ENCODE measurements around the gene SP140L.

- TF ChIP-seq, protein P1, sequence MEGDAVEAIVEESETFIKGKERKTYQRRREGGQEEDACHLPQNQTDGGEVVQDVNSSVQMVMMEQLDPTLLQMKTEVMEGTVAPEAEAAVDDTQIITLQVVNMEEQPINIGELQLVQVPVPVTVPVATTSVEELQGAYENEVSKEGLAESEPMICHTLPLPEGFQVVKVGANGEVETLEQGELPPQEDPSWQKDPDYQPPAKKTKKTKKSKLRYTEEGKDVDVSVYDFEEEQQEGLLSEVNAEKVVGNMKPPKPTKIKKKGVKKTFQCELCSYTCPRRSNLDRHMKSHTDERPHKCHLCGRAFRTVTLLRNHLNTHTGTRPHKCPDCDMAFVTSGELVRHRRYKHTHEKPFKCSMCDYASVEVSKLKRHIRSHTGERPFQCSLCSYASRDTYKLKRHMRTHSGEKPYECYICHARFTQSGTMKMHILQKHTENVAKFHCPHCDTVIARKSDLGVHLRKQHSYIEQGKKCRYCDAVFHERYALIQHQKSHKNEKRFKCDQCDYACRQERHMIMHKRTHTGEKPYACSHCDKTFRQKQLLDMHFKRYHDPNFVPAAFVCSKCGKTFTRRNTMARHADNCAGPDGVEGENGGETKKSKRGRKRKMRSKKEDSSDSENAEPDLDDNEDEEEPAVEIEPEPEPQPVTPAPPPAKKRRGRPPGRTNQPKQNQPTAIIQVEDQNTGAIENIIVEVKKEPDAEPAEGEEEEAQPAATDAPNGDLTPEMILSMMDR (IDR thresholded peaks at IDR 0.05) = no peak
- TF ChIP-seq POLR2AphosphoS5 (IDR thresholded peaks at IDR 0.05) (no peak), POLR2A (IDR thresholded peaks at IDR 0.05) (no peak)
Observed at GRCh38 chr2:230348787-230349186, 21.8 kb downstream of the SP140L start.
